Measurements from ENCODE around the gene RPL36A. TPM values are rescaled to one million over a fixed set of nuclear protein-coding genes. Genes with fewer than 3 reads are reported as not detected.

Gene RPL36A
- total and polyA plus RNA-seq, 2 of the 13 experiments (the other 11 are each of a cell fraction or from before 2014, with no cell fraction given): 1,152 to 1,716 TPM

DNA sequence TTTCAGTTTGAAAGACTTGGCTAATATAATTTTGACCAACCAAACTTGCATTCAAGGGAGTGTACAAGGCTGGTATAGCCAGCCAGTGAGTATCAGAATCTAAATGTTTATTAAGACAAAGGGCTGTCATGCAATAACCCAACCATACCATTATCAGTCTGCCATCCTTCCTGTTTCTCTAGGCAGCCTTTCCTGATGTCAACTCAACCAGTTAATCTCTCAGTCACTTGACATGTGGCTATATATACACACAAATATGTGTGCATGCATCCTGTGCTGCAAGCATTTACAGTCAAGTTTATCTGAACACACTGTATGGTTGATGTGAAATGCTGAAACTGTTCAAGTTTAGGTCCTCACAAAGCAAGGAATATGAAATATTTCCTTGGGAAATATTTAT, 22.0 kb upstream of the RPL36A start (continued):
- TF ChIP-seq ZNF101 (CRISPR knock-in tag; IDR thresholded peaks at IDR 0.05; ENCODE audit: borderline replicate concordance, low read depth): no peak

DNA sequence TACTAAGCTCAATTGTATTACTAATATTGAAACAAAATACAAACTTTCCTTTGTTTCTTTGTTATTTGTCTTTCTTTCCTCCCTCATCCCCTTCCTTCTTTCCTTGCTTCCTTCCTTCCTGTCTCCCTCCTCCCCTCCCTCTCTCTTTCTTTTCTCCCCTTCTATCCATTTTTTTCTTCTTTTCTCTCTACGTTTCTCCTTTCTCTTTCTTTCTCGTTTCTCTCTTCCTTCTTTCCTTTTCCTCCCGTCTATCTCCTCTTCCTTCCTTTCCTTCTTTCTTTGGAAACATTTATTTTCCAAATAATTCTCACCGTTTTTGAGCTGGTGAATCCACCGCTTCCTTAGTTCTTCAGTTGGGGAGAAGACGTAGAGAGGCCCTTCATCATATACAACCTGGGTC, 21.1 kb upstream of the RPL36A start:
- Histone ChIP-seq H3K9me3 (ENCODE audit: low read length) (no peaks in the 10 kb centered on the region), H3K79me2 (ENCODE audit: insufficient read depth, low read length) (no peaks in the 10 kb centered on the region), H3K4me1 (ENCODE audit: insufficient read depth, low read length) (no peaks in the 10 kb centered on the region), H3K27me3 (ENCODE audit: control insufficient read depth in 1 of 2, insufficient read depth in 2 of 2, low read length in 2 of 2) (no peaks in the 10 kb centered on the region), H3K27ac (ENCODE audit: extremely low read length, insufficient read depth, low read length) (no peak overlapping the region), H3K9ac (ENCODE audit: insufficient read depth, low read depth, low read length) (no peak overlapping the region), H3K4me3 (replicated peaks in 1 of 3; ENCODE audit: insufficient read depth in 1 of 3, low read depth in 2 of 3, low read length in 3 of 3) (no peak overlapping the region), H3K36me3 (replicated peaks in 1 of 2; ENCODE audit: control insufficient read depth in 1 of 2, insufficient read depth in 2 of 2, low read length in 2 of 2) (no peaks in the 10 kb centered on the region), H2AFZ (ENCODE audit: low read length) (no peak overlapping the region), H3K4me2 (ENCODE audit: low read depth, low read length) (no peak overlapping the region), H4K20me1 (ENCODE audit: insufficient read depth, low read length) (no peaks in the 10 kb centered on the region)
- POLR2A ChIA-PET: no interaction called here
- CTCF ChIA-PET (ENCODE audit: low intra/inter-chr PET ratio, low total read pairs): no interaction called here
- BruUV-seq (replicated peaks): no TSS peak
- intact Hi-C loops (cut with micrococcal nuclease; ENCODE audit: unreplicated experiment) (no loop called here), in situ Hi-C loops (cut with HindIII; ENCODE audit: extremely low pct_ligation_motif_present, low pct_unique_long_range_greater_than_20kb) (no loop called here)
- no peak for ATAC-seq
- FAIRE-seq: no peak
- DNase-seq (ENCODE audit: low spot score): no peak
- WGBS (ENCODE audit: low lambda C conversion rate): 11% methylated on average over 6 of the region's 6 CpGs
- TF ChIP-seq, protein P1, sequence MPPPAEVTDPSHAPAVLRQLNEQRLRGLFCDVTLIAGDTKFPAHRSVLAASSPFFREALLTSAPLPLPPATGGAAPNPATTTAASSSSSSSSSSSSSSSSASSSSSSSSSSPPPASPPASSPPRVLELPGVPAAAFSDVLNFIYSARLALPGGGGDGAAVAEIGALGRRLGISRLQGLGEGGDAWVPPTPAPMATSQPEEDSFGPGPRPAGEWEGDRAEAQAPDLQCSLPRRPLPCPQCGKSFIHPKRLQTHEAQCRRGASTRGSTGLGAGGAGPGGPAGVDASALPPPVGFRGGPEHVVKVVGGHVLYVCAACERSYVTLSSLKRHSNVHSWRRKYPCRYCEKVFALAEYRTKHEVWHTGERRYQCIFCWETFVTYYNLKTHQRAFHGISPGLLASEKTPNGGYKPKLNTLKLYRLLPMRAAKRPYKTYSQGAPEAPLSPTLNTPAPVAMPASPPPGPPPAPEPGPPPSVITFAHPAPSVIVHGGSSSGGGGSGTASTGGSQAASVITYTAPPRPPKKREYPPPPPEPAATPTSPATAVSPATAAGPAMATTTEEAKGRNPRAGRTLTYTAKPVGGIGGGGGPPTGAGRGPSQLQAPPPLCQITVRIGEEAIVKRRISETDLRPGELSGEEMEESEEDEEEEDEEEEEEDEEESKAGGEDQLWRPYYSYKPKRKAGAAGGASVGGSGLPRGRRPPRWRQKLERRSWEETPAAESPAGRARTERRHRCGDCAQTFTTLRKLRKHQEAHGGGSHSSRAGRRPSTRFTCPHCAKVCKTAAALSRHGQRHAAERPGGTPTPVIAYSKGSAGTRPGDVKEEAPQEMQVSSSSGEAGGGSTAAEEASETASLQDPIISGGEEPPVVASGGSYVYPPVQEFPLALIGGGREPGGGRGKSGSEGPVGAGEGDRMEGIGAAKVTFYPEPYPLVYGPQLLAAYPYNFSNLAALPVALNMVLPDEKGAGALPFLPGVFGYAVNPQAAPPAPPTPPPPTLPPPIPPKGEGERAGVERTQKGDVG (CRISPR knock-in tag; IDR thresholded peaks at IDR 0.05; ENCODE audit: borderline replicate concordance): no peak
- TF ChIP-seq SP140L (CRISPR knock-in tag; IDR thresholded peaks at IDR 0.05; ENCODE audit: borderline replicate concordance) (no peak), ZNF572 (CRISPR knock-in tag; IDR thresholded peaks at IDR 0.05) (no peak), ZNF180 (CRISPR knock-in tag; IDR thresholded peaks at IDR 0.05; ENCODE audit: borderline replicate concordance, low read depth) (no peak), ESRRA (CRISPR knock-in tag; IDR thresholded peaks at IDR 0.05; ENCODE audit: low read depth) (no peak), FOXJ3 (CRISPR knock-in tag; IDR thresholded peaks at IDR 0.05; ENCODE audit: borderline replicate concordance) (no peak), RFX1 (IDR thresholded peaks at IDR 0.05) (no peak), ZSCAN20 (CRISPR knock-in tag; IDR thresholded peaks at IDR 0.05; ENCODE audit: borderline replicate concordance) (no peak), ZFP82 (CRISPR knock-in tag; IDR thresholded peaks at IDR 0.05; ENCODE audit: borderline replicate concordance) (no peak), NFRKB (IDR thresholded peaks at IDR 0.05) (no peak), ZNF20 (CRISPR knock-in tag; IDR thresholded peaks at IDR 0.05) (no peak), MTA1 (CRISPR knock-in tag; IDR thresholded peaks at IDR 0.05; ENCODE audit: borderline replicate concordance) (no peak)
- TF ChIP-seq, protein P2, sequence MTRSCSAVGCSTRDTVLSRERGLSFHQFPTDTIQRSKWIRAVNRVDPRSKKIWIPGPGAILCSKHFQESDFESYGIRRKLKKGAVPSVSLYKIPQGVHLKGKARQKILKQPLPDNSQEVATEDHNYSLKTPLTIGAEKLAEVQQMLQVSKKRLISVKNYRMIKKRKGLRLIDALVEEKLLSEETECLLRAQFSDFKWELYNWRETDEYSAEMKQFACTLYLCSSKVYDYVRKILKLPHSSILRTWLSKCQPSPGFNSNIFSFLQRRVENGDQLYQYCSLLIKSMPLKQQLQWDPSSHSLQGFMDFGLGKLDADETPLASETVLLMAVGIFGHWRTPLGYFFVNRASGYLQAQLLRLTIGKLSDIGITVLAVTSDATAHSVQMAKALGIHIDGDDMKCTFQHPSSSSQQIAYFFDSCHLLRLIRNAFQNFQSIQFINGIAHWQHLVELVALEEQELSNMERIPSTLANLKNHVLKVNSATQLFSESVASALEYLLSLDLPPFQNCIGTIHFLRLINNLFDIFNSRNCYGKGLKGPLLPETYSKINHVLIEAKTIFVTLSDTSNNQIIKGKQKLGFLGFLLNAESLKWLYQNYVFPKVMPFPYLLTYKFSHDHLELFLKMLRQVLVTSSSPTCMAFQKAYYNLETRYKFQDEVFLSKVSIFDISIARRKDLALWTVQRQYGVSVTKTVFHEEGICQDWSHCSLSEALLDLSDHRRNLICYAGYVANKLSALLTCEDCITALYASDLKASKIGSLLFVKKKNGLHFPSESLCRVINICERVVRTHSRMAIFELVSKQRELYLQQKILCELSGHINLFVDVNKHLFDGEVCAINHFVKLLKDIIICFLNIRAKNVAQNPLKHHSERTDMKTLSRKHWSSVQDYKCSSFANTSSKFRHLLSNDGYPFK (CRISPR knock-in tag; IDR thresholded peaks at IDR 0.05; ENCODE audit: borderline replicate concordance): no peak
- TF ChIP-seq, protein P3, sequence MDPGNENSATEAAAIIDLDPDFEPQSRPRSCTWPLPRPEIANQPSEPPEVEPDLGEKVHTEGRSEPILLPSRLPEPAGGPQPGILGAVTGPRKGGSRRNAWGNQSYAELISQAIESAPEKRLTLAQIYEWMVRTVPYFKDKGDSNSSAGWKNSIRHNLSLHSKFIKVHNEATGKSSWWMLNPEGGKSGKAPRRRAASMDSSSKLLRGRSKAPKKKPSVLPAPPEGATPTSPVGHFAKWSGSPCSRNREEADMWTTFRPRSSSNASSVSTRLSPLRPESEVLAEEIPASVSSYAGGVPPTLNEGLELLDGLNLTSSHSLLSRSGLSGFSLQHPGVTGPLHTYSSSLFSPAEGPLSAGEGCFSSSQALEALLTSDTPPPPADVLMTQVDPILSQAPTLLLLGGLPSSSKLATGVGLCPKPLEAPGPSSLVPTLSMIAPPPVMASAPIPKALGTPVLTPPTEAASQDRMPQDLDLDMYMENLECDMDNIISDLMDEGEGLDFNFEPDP (CRISPR knock-in tag; conservative IDR thresholded peaks at IDR 0.05): no peak
